ENCODE data around the gene TCF23.
"Not testable (repeated sequence)": the region's sequence is repeated elsewhere in the genome, so short reads cannot be mapped to it uniquely, and the experiment has no call there.

Gene TCF23

GRCh38 chr2:27191070-27191829 lies 42.4 kb downstream of the TCF23 start:
- peak; percentile 41 for DNase-seq

GRCh38 chr2:27194538-27195354 lies 45.9 kb downstream of the TCF23 start:
- no peak for DNase-seq

GRCh38 chr2:27195799-27196198 lies 47.0 kb downstream of the TCF23 start:
- DNase-seq, result not testable (repeated sequence)

- not testable (repeated sequence) for DNase-seq
These were observed 49.3 kb downstream of the TCF23 start for GRCh38 chr2:27198068-27198467.

GRCh38 chr2:27198627-27199026 lies 49.8 kb downstream of the TCF23 start:
- DNase-seq, result no peak

GRCh38 chr2:27199241-27199640 lies 50.4 kb downstream of the TCF23 start:
- DNase-seq, result no peak

- no peak for DNase-seq
These were observed 52.9 kb downstream of the TCF23 start for GRCh38 chr2:27201675-27202074.

- DNase-seq, result no peak
These were observed 54.0 kb downstream of the TCF23 start for GRCh38 chr2:27202854-27203253.

GRCh38 chr2:27203741-27204140 lies 54.9 kb downstream of the TCF23 start:
- DNase-seq, result no peak

- no peak for DNase-seq
These were observed 55.8 kb downstream of the TCF23 start for GRCh38 chr2:27204566-27204965.

- no peak for DNase-seq
These were observed 56.4 kb downstream of the TCF23 start for GRCh38 chr2:27205206-27205605.

- no peak for DNase-seq
These were observed 57.5 kb downstream of the TCF23 start for GRCh38 chr2:27206346-27206745.

Data from central memory CD4-positive, alpha-beta T cell (primary cell).